Body of pancreas (tissue), 4 donors: ENCODE results near the gene FCAMR.
A peak's percentile ranks its signal among the peaks of the same experiment; 100 is the strongest.

Experiments
- POLR2A ChIP-seq, 3 donors: fragments of 450-650 bp; IDR thresholded peaks; one replicate each; pipeline ENCODE4 v1.6.1; 2016; ENCODE audit warnings: antibody characterized with exemption in 3 of 3, mild to moderate bottlenecking in 2 of 3
- TF ChIP-seq, protein P1 (sequence below), 7 experiments: fragments of 450-650 bp in 4 of 7; fragments of 200-600 bp in 3 of 7; sonication (generic) in 3 of 7; IDR thresholded peaks; one replicate each; pipeline ENCODE4 v1.5.1; 2016 to 2019; ENCODE audit warnings: antibody characterized with exemption in 7 of 7

DNA sequence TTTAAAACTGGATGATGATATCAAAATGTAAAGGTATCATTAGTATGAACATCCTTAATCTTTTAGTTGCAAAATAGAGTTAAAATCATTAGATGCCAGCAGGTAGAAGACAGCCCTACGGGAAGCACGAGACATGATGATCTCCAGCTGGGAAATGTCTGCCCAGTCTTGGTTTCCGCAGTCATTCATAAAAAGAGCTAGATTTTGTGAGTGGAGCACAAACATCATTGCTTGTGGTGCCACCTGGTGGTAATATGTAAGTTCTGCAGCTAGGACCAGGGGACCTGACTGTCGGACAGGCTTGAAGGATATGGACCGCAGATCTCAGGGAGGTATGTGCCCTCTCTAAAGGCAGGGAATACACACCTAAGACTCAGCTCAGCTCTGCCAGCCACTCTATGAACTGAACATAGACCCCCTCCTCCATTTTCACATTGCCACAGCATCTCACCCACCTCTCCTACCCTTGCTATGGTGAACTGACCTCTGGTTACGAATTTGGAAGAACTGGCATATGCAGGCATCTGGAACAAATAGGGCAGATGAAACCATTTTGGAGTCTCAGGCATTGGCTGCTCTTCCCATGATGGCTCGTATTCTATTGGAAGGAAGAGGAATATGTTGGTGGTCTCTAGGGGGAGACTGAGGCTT, 57.7 kb downstream of the FCAMR start:
- TF ChIP-seq, protein P1, sequence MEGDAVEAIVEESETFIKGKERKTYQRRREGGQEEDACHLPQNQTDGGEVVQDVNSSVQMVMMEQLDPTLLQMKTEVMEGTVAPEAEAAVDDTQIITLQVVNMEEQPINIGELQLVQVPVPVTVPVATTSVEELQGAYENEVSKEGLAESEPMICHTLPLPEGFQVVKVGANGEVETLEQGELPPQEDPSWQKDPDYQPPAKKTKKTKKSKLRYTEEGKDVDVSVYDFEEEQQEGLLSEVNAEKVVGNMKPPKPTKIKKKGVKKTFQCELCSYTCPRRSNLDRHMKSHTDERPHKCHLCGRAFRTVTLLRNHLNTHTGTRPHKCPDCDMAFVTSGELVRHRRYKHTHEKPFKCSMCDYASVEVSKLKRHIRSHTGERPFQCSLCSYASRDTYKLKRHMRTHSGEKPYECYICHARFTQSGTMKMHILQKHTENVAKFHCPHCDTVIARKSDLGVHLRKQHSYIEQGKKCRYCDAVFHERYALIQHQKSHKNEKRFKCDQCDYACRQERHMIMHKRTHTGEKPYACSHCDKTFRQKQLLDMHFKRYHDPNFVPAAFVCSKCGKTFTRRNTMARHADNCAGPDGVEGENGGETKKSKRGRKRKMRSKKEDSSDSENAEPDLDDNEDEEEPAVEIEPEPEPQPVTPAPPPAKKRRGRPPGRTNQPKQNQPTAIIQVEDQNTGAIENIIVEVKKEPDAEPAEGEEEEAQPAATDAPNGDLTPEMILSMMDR (IDR thresholded peaks at IDR 0.05): peak; percentile 71 to 93 (median 86)
- TF ChIP-seq POLR2A (IDR thresholded peaks at IDR 0.05): no peak
